H9 (cell line): ENCODE results near the gene ARAP1. TPM values are rescaled to one million over a fixed set of nuclear protein-coding genes. Genes with fewer than 3 reads are reported as not detected.
A peak's percentile ranks its signal among the peaks of the same experiment; 100 is the strongest.

ENCODE experiments used
- DNase-seq: peaks from one replicate; pipeline ENCODE4 v3.0.0-alpha.2; 2017
- H2AFZ ChIP-seq: one replicate; pipeline ENCODE4 v1.6.1; 2013; ENCODE audit warnings: mild to moderate bottlenecking, low read length, control low read depth, moderate library complexity
- H2AK5ac ChIP-seq: 2 replicates; pipeline ENCODE4 v1.6.1; 2013; ENCODE audit warnings: low read length, control low read depth, mixed read lengths; ENCODE audit not compliant: insufficient read length
- H2BK120ac ChIP-seq: one replicate; pipeline ENCODE4 v1.6.1; 2013; ENCODE audit warnings: low read depth, mild to moderate bottlenecking, low read length, control low read depth, inconsistent platforms; ENCODE audit not compliant: poor library complexity, severe bottlenecking
- H2BK12ac ChIP-seq: 2 replicates; pipeline ENCODE4 v1.6.1; 2013; ENCODE audit warnings: low read length, control low read depth, mixed read lengths, low read depth; ENCODE audit not compliant: insufficient read length
- H2BK15ac ChIP-seq: 2 replicates; pipeline ENCODE4 v1.6.1; 2013; ENCODE audit warnings: low read depth, low read length, control low read depth
- H2BK20ac ChIP-seq: one replicate; pipeline ENCODE4 v1.6.1; 2013; ENCODE audit warnings: low read depth, mild to moderate bottlenecking, low read length, control low read depth, inconsistent platforms; ENCODE audit not compliant: poor library complexity, severe bottlenecking
- H2BK5ac ChIP-seq: 2 replicates; pipeline ENCODE4 v1.6.1; 2013; ENCODE audit warnings: low read length, control low read depth, mixed read lengths; ENCODE audit not compliant: insufficient read length
- H3K14ac ChIP-seq: 2 replicates; pipeline ENCODE4 v1.6.1; 2013; ENCODE audit warnings: low read length, control low read depth; ENCODE audit not compliant: insufficient read depth
- H3K18ac ChIP-seq: 2 replicates; pipeline ENCODE4 v1.6.1; 2013; ENCODE audit warnings: low read depth, mild to moderate bottlenecking, mixed read lengths, low read length, control low read depth; ENCODE audit not compliant: insufficient read length
- H3K23ac ChIP-seq: 2 replicates; pipeline ENCODE4 v1.6.1; 2013; ENCODE audit warnings: low read length, control low read depth, mixed read lengths, low read depth; ENCODE audit not compliant: insufficient read length
- H3K23me2 ChIP-seq: 2 replicates; pipeline ENCODE4 v1.6.1; 2013; ENCODE audit warnings: low read depth, mild to moderate bottlenecking, mixed read lengths, low read length, control low read depth; ENCODE audit not compliant: insufficient read length, poor library complexity, severe bottlenecking
- H3K27ac ChIP-seq: 2 replicates; pipeline ENCODE4 v1.5.1; 2013; ENCODE audit warnings: low read length, control low read depth, mixed read lengths, low read depth; ENCODE audit not compliant: insufficient read length
- H3K27me3 ChIP-seq: 2 replicates; pipeline ENCODE4 v1.6.1; 2013; ENCODE audit warnings: low read length, control low read depth, inconsistent platforms; ENCODE audit not compliant: insufficient read depth
- H3K4ac ChIP-seq: 2 replicates; pipeline ENCODE4 v1.6.1; 2013; ENCODE audit warnings: low read depth, mild to moderate bottlenecking, control low read depth, inconsistent platforms, low read length, moderate library complexity
- H3K4me1 ChIP-seq: 2 replicates; pipeline ENCODE4 v1.6.1; 2013; ENCODE audit warnings: low read length, control low read depth, inconsistent platforms; ENCODE audit not compliant: insufficient read depth
- H3K4me2 ChIP-seq: 2 replicates; pipeline ENCODE4 v1.6.1; 2013; ENCODE audit warnings: low read length, control low read depth, mixed read lengths; ENCODE audit not compliant: insufficient read length, insufficient read depth
- H3K56ac ChIP-seq: 2 replicates; pipeline ENCODE4 v1.6.1; 2013; ENCODE audit warnings: low read depth, mild to moderate bottlenecking, mixed read lengths, low read length, control low read depth; ENCODE audit not compliant: insufficient read length
- H3K79me1 ChIP-seq: 2 replicates; pipeline ENCODE4 v1.6.1; 2013; ENCODE audit warnings: low read depth, mild to moderate bottlenecking, moderate library complexity, low read length, control low read depth, inconsistent platforms; ENCODE audit not compliant: insufficient read depth, poor library complexity, severe bottlenecking
- H3K79me2 ChIP-seq: 2 replicates; pipeline ENCODE4 v1.6.1; 2013; ENCODE audit warnings: low read length, control low read depth, inconsistent platforms; ENCODE audit not compliant: insufficient read depth
- H3K9ac ChIP-seq: 2 replicates; pipeline ENCODE4 v1.6.1; 2013; ENCODE audit warnings: low read length, control low read depth, mixed read lengths; ENCODE audit not compliant: insufficient read length; ENCODE audit errors: extremely low read depth
- H3K9me3 ChIP-seq: one replicate; pipeline ENCODE4 v1.6.1; 2013; ENCODE audit warnings: low read depth, low read length, inconsistent platforms; ENCODE audit not compliant: control insufficient read depth
- H3T11ph ChIP-seq: one replicate; pipeline ENCODE4 v1.6.1; 2013; ENCODE audit warnings: mild to moderate bottlenecking, low read length, control low read depth, inconsistent platforms
- H4K20me1 ChIP-seq: one replicate; pipeline ENCODE4 v1.6.1; 2013; ENCODE audit not compliant: control insufficient read depth, insufficient read length, insufficient read depth
- H4K5ac ChIP-seq: 2 replicates; pipeline ENCODE4 v1.6.1; 2013; ENCODE audit warnings: low read depth, mild to moderate bottlenecking, mixed read lengths, low read length, control low read depth; ENCODE audit not compliant: insufficient read length
- H4K8ac ChIP-seq: replicated peaks from 2 replicates; pipeline ENCODE4 v1.6.1; 2013; ENCODE audit warnings: low read length, control low read depth, mixed read lengths, low read depth; ENCODE audit not compliant: insufficient read length
- H4K91ac ChIP-seq: 2 replicates; pipeline ENCODE4 v1.6.1; 2013; ENCODE audit warnings: low read depth, mild to moderate bottlenecking, moderate library complexity, mixed read lengths, low read length, control low read depth; ENCODE audit not compliant: insufficient read length
- H3K27ac Mint-ChIP-seq, 3 experiments: 2 replicates in 2 of 3; 3 replicates in 1 of 3; pipeline ENCODE4 v1.8.0; 2020 to 2021; ENCODE audit warnings: mixed read lengths in 3 of 3, mild to moderate bottlenecking in 1 of 3, moderate library complexity in 1 of 3
- H3K27me3 Mint-ChIP-seq: 2 replicates; pipeline ENCODE4 v1.8.0; 2021; ENCODE audit warnings: low read depth, mild to moderate bottlenecking, moderate library complexity, mixed read lengths
- H3K36me3 Mint-ChIP-seq, 3 experiments: 2 replicates in 2 of 3; 3 replicates in 1 of 3; pipeline ENCODE4 v1.8.0; 2020 to 2021; ENCODE audit warnings: low read depth in 3 of 3, mixed read lengths in 3 of 3; ENCODE audit not compliant: insufficient read depth in 1 of 3
- H3K4me1 Mint-ChIP-seq, 2 experiments: 2 replicates each; pipeline ENCODE4 v1.8.0; 2020; ENCODE audit warnings: mixed read lengths in 2 of 2
- H3K4me3 Mint-ChIP-seq, 2 experiments: 2 replicates in 1 of 2; 3 replicates in 1 of 2; pipeline ENCODE4 v1.8.0; 2020 to 2021; ENCODE audit warnings: mild to moderate bottlenecking in 2 of 2, mixed read lengths in 2 of 2, moderate library complexity in 1 of 2
- H3K9me3 Mint-ChIP-seq, 2 experiments: 2 replicates in 1 of 2; 3 replicates in 1 of 2; pipeline ENCODE4 v1.8.0; 2020; ENCODE audit warnings: mild to moderate bottlenecking in 2 of 2, mixed read lengths in 2 of 2, moderate library complexity in 1 of 2
- WGBS: extraction: QIAGEN DNeasy Blood & Tissue Kit; methylation state at CpG from one replicate; pipeline ENCODE4 v1.1.7; 2013; ENCODE audit warnings: missing lambda C conversion rate, low lambda C conversion rate, mixed read lengths; ENCODE audit not compliant: insufficient read length; ENCODE audit errors: extremely low coverage; 5-methylcytosine and 5-hydroxymethylcytosine counted together
- total RNA-seq: library from RNA; stranded (reverse); gene quantifications from 2 replicates; pipeline ENCODE4 v1.2.1, GENCODE V29; 2021
- TF ChIP-seq, protein P1 (sequence below): fragments of 200-600 bp; sonication (generic); conservative IDR thresholded peaks from 3 replicates; pipeline ENCODE4 v1.8.0; 2021; ENCODE audit warnings: antibody characterized with exemption, mild to moderate bottlenecking

ARAP1 gene
- total RNA-seq, 1 experiment from 2014 or later = 59.4 TPM

DNA sequence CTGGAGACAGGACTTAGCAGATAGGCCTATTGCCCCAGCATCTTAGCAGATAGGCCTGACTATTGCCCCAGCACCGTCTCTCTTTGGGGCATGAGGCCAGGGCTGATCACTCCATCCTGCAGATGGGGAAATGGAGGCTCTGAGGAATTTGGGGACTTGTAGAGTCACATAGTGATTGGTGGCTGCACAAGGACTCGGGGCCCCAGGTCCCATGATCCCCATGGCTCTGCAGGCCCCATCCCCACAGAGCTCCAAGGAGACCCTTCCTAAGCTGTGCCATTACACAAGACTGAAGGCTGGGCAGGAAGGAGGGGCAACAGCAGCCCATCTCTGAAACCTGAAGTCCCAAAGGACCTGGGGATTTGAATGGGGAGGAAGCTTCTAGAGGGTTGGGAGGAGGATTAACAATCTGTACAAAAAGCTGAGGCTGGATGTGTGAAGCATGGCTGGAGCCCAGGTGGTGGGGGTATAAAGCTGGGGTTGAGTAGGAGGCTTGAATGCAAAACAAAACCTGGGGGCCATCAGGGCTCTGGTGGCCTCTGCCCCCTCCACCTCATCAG, 1.6 kb downstream of the ARAP1 start:
- H2BK15ac ChIP-seq = no peak overlapping the region
- peak overlapping the region; percentile 88 to 89; a peak in 4 of 5 replicates for H3K4me3 Mint-ChIP-seq
- H3K27ac Mint-ChIP-seq = no peak overlapping the region; a peak in 1 of 7 replicates
- no peak for DNase-seq
- H3K14ac ChIP-seq = no peak overlapping the region; the same call in 1 of the 2 replicates
- H4K91ac ChIP-seq = no peak overlapping the region
- H2BK5ac ChIP-seq = no peak overlapping the region
- no peak overlapping the region for H4K8ac ChIP-seq
- H3K27me3 ChIP-seq = no peaks in the 10 kb centered on the region
- no peak overlapping the region for H3K27ac ChIP-seq
- H2BK120ac ChIP-seq = no peak overlapping the region
- H3K79me1 ChIP-seq = peaks cover 7% of the 10 kb centered on the region
- H3K4ac ChIP-seq = no peak overlapping the region
- peaks cover 21 to 30% of the 10 kb centered on the region in 2 experiments for H3K4me1 Mint-ChIP-seq
- H4K20me1 ChIP-seq = peaks cover 2% of the 10 kb centered on the region
- H2BK12ac ChIP-seq = no peak overlapping the region
- H3K79me2 ChIP-seq = peaks cover 9% of the 10 kb centered on the region; the same call in 1 of the 2 replicates
- no peak overlapping the region for H3K23ac ChIP-seq
- H2AFZ ChIP-seq = no peak overlapping the region
- peaks cover 3 to 8% (median 7%) of the 10 kb centered on the region in 3 experiments; a peak in 6 of 7 replicates for H3K36me3 Mint-ChIP-seq
- no peak overlapping the region for H3K18ac ChIP-seq
- no peaks in the 10 kb centered on the region; the same call in 1 of the 2 replicates for H3K4me1 ChIP-seq
- no peak overlapping the region for H3K56ac ChIP-seq
- TF ChIP-seq, protein P1, sequence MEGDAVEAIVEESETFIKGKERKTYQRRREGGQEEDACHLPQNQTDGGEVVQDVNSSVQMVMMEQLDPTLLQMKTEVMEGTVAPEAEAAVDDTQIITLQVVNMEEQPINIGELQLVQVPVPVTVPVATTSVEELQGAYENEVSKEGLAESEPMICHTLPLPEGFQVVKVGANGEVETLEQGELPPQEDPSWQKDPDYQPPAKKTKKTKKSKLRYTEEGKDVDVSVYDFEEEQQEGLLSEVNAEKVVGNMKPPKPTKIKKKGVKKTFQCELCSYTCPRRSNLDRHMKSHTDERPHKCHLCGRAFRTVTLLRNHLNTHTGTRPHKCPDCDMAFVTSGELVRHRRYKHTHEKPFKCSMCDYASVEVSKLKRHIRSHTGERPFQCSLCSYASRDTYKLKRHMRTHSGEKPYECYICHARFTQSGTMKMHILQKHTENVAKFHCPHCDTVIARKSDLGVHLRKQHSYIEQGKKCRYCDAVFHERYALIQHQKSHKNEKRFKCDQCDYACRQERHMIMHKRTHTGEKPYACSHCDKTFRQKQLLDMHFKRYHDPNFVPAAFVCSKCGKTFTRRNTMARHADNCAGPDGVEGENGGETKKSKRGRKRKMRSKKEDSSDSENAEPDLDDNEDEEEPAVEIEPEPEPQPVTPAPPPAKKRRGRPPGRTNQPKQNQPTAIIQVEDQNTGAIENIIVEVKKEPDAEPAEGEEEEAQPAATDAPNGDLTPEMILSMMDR = no peak
- H3K23me2 ChIP-seq = peaks cover 4% of the 10 kb centered on the region
- H2AK5ac ChIP-seq = no peak overlapping the region
- no peaks in the 10 kb centered on the region for H3K9me3 ChIP-seq
- no peak overlapping the region for H4K5ac ChIP-seq
- H2BK20ac ChIP-seq = no peak overlapping the region
- no peaks in the 10 kb centered on the region for H3K27me3 Mint-ChIP-seq
- H3K9ac ChIP-seq = no peak overlapping the region
- H3K4me2 ChIP-seq = peak overlapping the region; percentile 67
- WGBS = no CpG with 5 or more reads among the region's 2 CpGs
- H3T11ph ChIP-seq = no peak overlapping the region
- no peaks in the 10 kb centered on the region; a peak in 1 of 5 replicates for H3K9me3 Mint-ChIP-seq
